Activated naive CD8-positive, alpha-beta T cell treated with anti-CD3 and anti-CD28 coated beads, Interleukin-2, amount 50 U/mL, for 24 hours (primary cell): ENCODE results near the gene URM1.

Experiments
- ATAC-seq: fragments of 150-1000 bp; cut with Tn5 transposase; one replicate; pipeline ENCODE4 v1.10.0; 2021
- DNase-seq: peaks from one replicate; pipeline ENCODE4 v3.0.0; 2021
- H3K27ac Mint-ChIP-seq: one replicate; pipeline ENCODE4 v1.8.0; 2021; ENCODE audit warnings: mild to moderate bottlenecking, mixed read lengths
- H3K27me3 Mint-ChIP-seq: one replicate; pipeline ENCODE4 v1.8.0; 2021; ENCODE audit warnings: mixed read lengths
- H3K36me3 Mint-ChIP-seq: one replicate; pipeline ENCODE4 v1.8.0; 2021; ENCODE audit warnings: low read depth, mixed read lengths
- H3K4me1 Mint-ChIP-seq: one replicate; pipeline ENCODE4 v1.8.0; 2021; ENCODE audit warnings: mixed read lengths
- H3K4me3 Mint-ChIP-seq: one replicate; pipeline ENCODE4 v1.8.0; 2021; ENCODE audit warnings: mild to moderate bottlenecking, moderate library complexity, mixed read lengths
- H3K9me3 Mint-ChIP-seq: one replicate; pipeline ENCODE4 v1.8.0; 2021; ENCODE audit warnings: mixed read lengths

Gene URM1

GRCh38 chr9:128389395-128390149, 18.4 kb downstream of the URM1 start:
- no peak overlapping the region for H3K27ac Mint-ChIP-seq
- H3K36me3 Mint-ChIP-seq: peaks cover 17% of the 10 kb centered on the region
- DNase-seq (no peak), ATAC-seq (no peak)
- no peak overlapping the region for H3K4me3 Mint-ChIP-seq
- no peaks in the 10 kb centered on the region for H3K9me3 Mint-ChIP-seq
- H3K27me3 Mint-ChIP-seq: no peaks in the 10 kb centered on the region
- no peaks in the 10 kb centered on the region for H3K4me1 Mint-ChIP-seq

GRCh38 chr9:128390150-128390812, 19.1 kb downstream of the URM1 start:
- H3K36me3 Mint-ChIP-seq: peaks cover 17% of the 10 kb centered on the region
- no peak for ATAC-seq
- DNase-seq: no peak
- H3K4me3 Mint-ChIP-seq: no peak overlapping the region
- H3K4me1 Mint-ChIP-seq: no peaks in the 10 kb centered on the region
- H3K9me3 Mint-ChIP-seq: no peaks in the 10 kb centered on the region
- H3K27ac Mint-ChIP-seq: no peak overlapping the region
- no peaks in the 10 kb centered on the region for H3K27me3 Mint-ChIP-seq

GRCh38 chr9:128390813-128391711, 19.9 kb downstream of the URM1 start:
- ATAC-seq: no peak

GRCh38 chr9:128391956-128392301, 20.8 kb downstream of the URM1 start:
- Mint-ChIP-seq H3K36me3 (peaks cover 17% of the 10 kb centered on the region), H3K27me3 (peaks cover 5% of the 10 kb centered on the region), H3K4me3 (no peak overlapping the region), H3K9me3 (no peaks in the 10 kb centered on the region), H3K27ac (no peak overlapping the region), H3K4me1 (no peaks in the 10 kb centered on the region)
- DNase-seq (no peak), ATAC-seq (no peak)

More at GRCh38 chr9:128390813-128391711, 19.9 kb downstream of the URM1 start:
- Mint-ChIP-seq H3K9me3 (no peaks in the 10 kb centered on the region), H3K27me3 (no peaks in the 10 kb centered on the region), H3K36me3 (peaks cover 17% of the 10 kb centered on the region), H3K4me3 (no peak overlapping the region), H3K4me1 (no peaks in the 10 kb centered on the region), H3K27ac (no peak overlapping the region)
- no peak for DNase-seq

- Mint-ChIP-seq H3K9me3 (no peaks in the 10 kb centered on the region), H3K4me1 (no peaks in the 10 kb centered on the region)
- ATAC-seq: no peak
These were observed 21.3 kb downstream of the URM1 start for GRCh38 chr9:128392302-128393144.

GRCh38 chr9:128393145-128393775, 22.1 kb downstream of the URM1 start:
- H3K27ac Mint-ChIP-seq: no peak overlapping the region
- peaks cover 10% of the 10 kb centered on the region for H3K27me3 Mint-ChIP-seq
- ATAC-seq (no peak), DNase-seq (no peak)
- H3K4me3 Mint-ChIP-seq: no peak overlapping the region
- H3K36me3 Mint-ChIP-seq: peaks cover 12% of the 10 kb centered on the region
- H3K4me1 Mint-ChIP-seq: no peaks in the 10 kb centered on the region
- H3K9me3 Mint-ChIP-seq: no peaks in the 10 kb centered on the region

More at GRCh38 chr9:128392302-128393144, 21.3 kb downstream of the URM1 start:
- peaks cover 8% of the 10 kb centered on the region for H3K27me3 Mint-ChIP-seq
- no peak overlapping the region for H3K27ac Mint-ChIP-seq
- DNase-seq: no peak
- no peak overlapping the region for H3K4me3 Mint-ChIP-seq
- peaks cover 17% of the 10 kb centered on the region for H3K36me3 Mint-ChIP-seq

- Mint-ChIP-seq H3K27ac (no peak overlapping the region), H3K9me3 (no peaks in the 10 kb centered on the region), H3K4me1 (no peaks in the 10 kb centered on the region), H3K4me3 (no peak overlapping the region), H3K36me3 (peaks cover 10% of the 10 kb centered on the region), H3K27me3 (peaks cover 10% of the 10 kb centered on the region)
- DNase-seq (no peak), ATAC-seq (no peak)
These were observed 22.8 kb downstream of the URM1 start for GRCh38 chr9:128393970-128394369.

- Mint-ChIP-seq H3K27ac (no peak overlapping the region), H3K4me1 (no peaks in the 10 kb centered on the region), H3K4me3 (no peak overlapping the region), H3K36me3 (peaks cover 8% of the 10 kb centered on the region), H3K9me3 (no peaks in the 10 kb centered on the region), H3K27me3 (peaks cover 10% of the 10 kb centered on the region)
- ATAC-seq: no peak
- no peak for DNase-seq
These were observed 23.4 kb downstream of the URM1 start for GRCh38 chr9:128394379-128395168.

GRCh38 chr9:128396970-128397613, 25.9 kb downstream of the URM1 start:
- H3K9me3 Mint-ChIP-seq: no peaks in the 10 kb centered on the region
- no peak for ATAC-seq
- no peak overlapping the region for H3K4me3 Mint-ChIP-seq
- H3K4me1 Mint-ChIP-seq: no peaks in the 10 kb centered on the region
- H3K27ac Mint-ChIP-seq: no peak overlapping the region
- peaks cover 5% of the 10 kb centered on the region for H3K36me3 Mint-ChIP-seq
- H3K27me3 Mint-ChIP-seq: peaks cover 10% of the 10 kb centered on the region
- no peak for DNase-seq

GRCh38 chr9:128397831-128398230, 26.7 kb downstream of the URM1 start:
- DNase-seq: no peak
- ATAC-seq: no peak
- Mint-ChIP-seq H3K27me3 (peaks cover 10% of the 10 kb centered on the region), H3K4me3 (no peak overlapping the region), H3K9me3 (no peaks in the 10 kb centered on the region), H3K27ac (peak overlapping the region; percentile 7), H3K36me3 (peaks cover 3% of the 10 kb centered on the region), H3K4me1 (no peaks in the 10 kb centered on the region)

- H3K4me1 Mint-ChIP-seq: no peaks in the 10 kb centered on the region
- H3K4me3 Mint-ChIP-seq: no peak overlapping the region
- no peaks in the 10 kb centered on the region for H3K9me3 Mint-ChIP-seq
- no peak for ATAC-seq
- peaks cover 10% of the 10 kb centered on the region for H3K27me3 Mint-ChIP-seq
- H3K27ac Mint-ChIP-seq: no peak overlapping the region
- no peaks in the 10 kb centered on the region for H3K36me3 Mint-ChIP-seq
- DNase-seq: no peak
These were observed 28.7 kb downstream of the URM1 start for GRCh38 chr9:128399861-128400260.

- DNase-seq (no peak), ATAC-seq (no peak)
- Mint-ChIP-seq H3K9me3 (no peaks in the 10 kb centered on the region), H3K4me1 (no peaks in the 10 kb centered on the region), H3K36me3 (no peaks in the 10 kb centered on the region), H3K27ac (no peak overlapping the region), H3K27me3 (peaks cover 13% of the 10 kb centered on the region), H3K4me3 (no peak overlapping the region)
These were observed 33.4 kb downstream of the URM1 start for GRCh38 chr9:128404560-128404959.
